IMR-90 (cell line): ENCODE data around the gene VDR. TPM values are rescaled to one million over a fixed set of nuclear protein-coding genes. Genes with fewer than 3 reads are reported as not detected.

Experiments used
- ATAC-seq: fragments of 200-7000 bp; cut with Tn5 transposase; 2 replicates; pipeline ENCODE4 v1.9.1; 2020; ENCODE audit warnings: low read depth, mild to moderate bottlenecking, moderate library complexity
- BruUV-seq: library from RNA; stranded (reverse); fragments of 400-500 nt; replicated peaks from 2 replicates; lab custom pipeline; 2021; lab: Mats Ljungman, UMichigan
- CTCF ChIA-PET: fragments of 300-600 bp; formaldehyde crosslinking; extraction: SDS; loops from one replicate; lab custom pipeline; 2021; ENCODE audit warnings: antibody characterized with exemption; lab: Yijun Ruan, JAX
- POLR2A ChIA-PET: fragments of 300-600 bp; sonication (Branson Sonifier 250); formaldehyde crosslinking; loops from one replicate; lab custom pipeline; 2022; ENCODE audit warnings: antibody characterized with exemption; ENCODE audit not compliant: unreplicated experiment; lab: Charles Lee
- DNase-seq: peaks from one replicate; pipeline ENCODE4 v3.0.0; 2013
- H2AFZ ChIP-seq: replicated peaks from 2 replicates; pipeline ENCODE3; 2013; ENCODE audit warnings: low read length, mild to moderate bottlenecking; ENCODE audit not compliant: poor library complexity
- H2AK5ac ChIP-seq: 2 replicates; pipeline ENCODE4 v1.6.1; 2013; ENCODE audit warnings: low read depth, low read length, inconsistent platforms
- H2AK9ac ChIP-seq: replicated peaks from 2 replicates; pipeline ENCODE3; 2013; ENCODE audit warnings: mild to moderate bottlenecking, low read depth, low read length, moderate library complexity; ENCODE audit not compliant: poor library complexity
- H2BK120ac ChIP-seq: 2 replicates; pipeline ENCODE4 v1.6.1; 2013; ENCODE audit warnings: low read depth, low read length, inconsistent platforms
- H2BK15ac ChIP-seq: 3 replicates; pipeline ENCODE4 v1.6.1; 2013; ENCODE audit warnings: low read depth, low read length, inconsistent platforms
- H2BK20ac ChIP-seq: 2 replicates; pipeline ENCODE4 v1.6.1; 2013; ENCODE audit warnings: low read depth, mild to moderate bottlenecking, inconsistent platforms, low read length, moderate library complexity
- H2BK5ac ChIP-seq: 2 replicates; pipeline ENCODE4 v1.6.1; 2013; ENCODE audit warnings: mild to moderate bottlenecking, low read depth, low read length, inconsistent platforms; ENCODE audit not compliant: poor library complexity, severe bottlenecking
- H3K14ac ChIP-seq: replicated peaks from 2 replicates; pipeline ENCODE4 v1.6.1; 2013; ENCODE audit warnings: low read depth, low read length, inconsistent platforms
- H3K18ac ChIP-seq: 2 replicates; pipeline ENCODE4 v1.6.1; 2013; ENCODE audit warnings: low read depth, low read length, control low read depth
- H3K23ac ChIP-seq: 2 replicates; pipeline ENCODE4 v1.6.1; 2013; ENCODE audit warnings: low read depth, low read length, inconsistent platforms
- H3K27ac ChIP-seq: 2 replicates; pipeline ENCODE4 v1.5.1; 2013; ENCODE audit warnings: mild to moderate bottlenecking, control low read depth, low read length; ENCODE audit not compliant: insufficient read depth
- H3K27me3 ChIP-seq: 2 replicates; pipeline ENCODE4 v1.6.1; 2013; ENCODE audit warnings: low read length; ENCODE audit not compliant: control insufficient read depth, insufficient read depth
- H3K36me3 ChIP-seq: 2 replicates; pipeline ENCODE4 v1.6.1; 2013; ENCODE audit warnings: low read length, mixed read lengths; ENCODE audit not compliant: control insufficient read depth, insufficient read depth
- H3K4ac ChIP-seq: 2 replicates; pipeline ENCODE4 v1.6.1; 2013; ENCODE audit warnings: low read depth, low read length, inconsistent platforms
- H3K4me1 ChIP-seq: 2 replicates; pipeline ENCODE4 v1.6.1; 2013; ENCODE audit warnings: low read length, mixed read lengths; ENCODE audit not compliant: control insufficient read depth, insufficient read depth
- H3K4me2 ChIP-seq: 2 replicates; pipeline ENCODE4 v1.6.1; 2013; ENCODE audit warnings: low read depth, mild to moderate bottlenecking, control low read depth, low read length, moderate library complexity
- H3K4me3 ChIP-seq: 2 replicates; pipeline ENCODE4 v1.5.1; 2013; ENCODE audit warnings: low read depth, mild to moderate bottlenecking, control low read depth, low read length, moderate library complexity; ENCODE audit not compliant: insufficient read depth
- H3K56ac ChIP-seq: 2 replicates; pipeline ENCODE4 v1.6.1; 2013; ENCODE audit warnings: low read length, inconsistent platforms; ENCODE audit not compliant: insufficient read depth; ENCODE audit errors: extremely low read depth
- H3K79me1 ChIP-seq, 2 experiments: 2 replicates each; pipeline ENCODE4 v1.6.1; 2013; ENCODE audit warnings: low read length in 2 of 2, inconsistent platforms in 1 of 2, low read depth in 1 of 2
- H3K9ac ChIP-seq: 2 replicates; pipeline ENCODE4 v1.6.1; 2013; ENCODE audit warnings: low read depth, low read length, control low read depth
- H3K9me1 ChIP-seq: 2 replicates; pipeline ENCODE4 v1.6.1; 2013; ENCODE audit warnings: low read length, inconsistent platforms; ENCODE audit not compliant: insufficient read depth
- H3K9me3 ChIP-seq: 2 replicates; pipeline ENCODE4 v1.6.1; 2013; ENCODE audit warnings: low read length; ENCODE audit not compliant: control insufficient read depth, insufficient read depth
- H4K20me1 ChIP-seq: 2 replicates; pipeline ENCODE4 v1.6.1; 2013; ENCODE audit warnings: low read length, inconsistent platforms; ENCODE audit not compliant: insufficient read depth
- H4K5ac ChIP-seq: 2 replicates; pipeline ENCODE4 v1.6.1; 2013; ENCODE audit warnings: mild to moderate bottlenecking, low read depth, low read length, control low read depth
- H4K8ac ChIP-seq, 2 experiments: 2 replicates each; pipeline ENCODE4 v1.6.1; 2013; ENCODE audit warnings: low read depth in 2 of 2, low read length in 2 of 2, control low read depth in 1 of 2, inconsistent platforms in 1 of 2
- H4K91ac ChIP-seq: 2 replicates; pipeline ENCODE4 v1.6.1; 2013; ENCODE audit warnings: low read depth, low read length, inconsistent platforms; ENCODE audit not compliant: insufficient read depth
- BHLHE40 ChIP-seq: fragments of 150-350 bp; IDR thresholded peaks from 2 replicates; pipeline ENCODE4 v1.6.1; 2016; ENCODE audit warnings: mild to moderate bottlenecking, low read depth, low read length
- CEBPB ChIP-seq: IDR thresholded peaks from 2 replicates; pipeline ENCODE4 v1.6.1; 2012; ENCODE audit warnings: low read depth, low read length, improper control_type of control experiment
- CHD1 ChIP-seq: IDR thresholded peaks from 2 replicates; pipeline ENCODE4 v1.6.1; 2012; ENCODE audit warnings: low read depth, low read length, improper control_type of control experiment
- CTCF ChIP-seq: conservative IDR thresholded peaks from 2 replicates; pipeline ENCODE4 v1.5.1; 2012; ENCODE audit warnings: mild to moderate bottlenecking, low read depth, low read length, improper control_type of control experiment
- ELK1 ChIP-seq: fragments of 150-350 bp; IDR thresholded peaks from 2 replicates; pipeline ENCODE4 v1.6.1; 2016; ENCODE audit warnings: low read depth, mild to moderate bottlenecking, low read length, moderate library complexity, borderline replicate concordance
- FOS ChIP-seq: fragments of 150-350 bp; IDR thresholded peaks from 2 replicates; pipeline ENCODE4 v1.6.1; 2016; ENCODE audit warnings: low read depth, low read length
- MAFK ChIP-seq: IDR thresholded peaks from 2 replicates; pipeline ENCODE4 v1.6.1; 2012; ENCODE audit warnings: low read depth, low read length, improper control_type of control experiment
- MAZ ChIP-seq: IDR thresholded peaks from 2 replicates; pipeline ENCODE4 v1.6.1; 2012; ENCODE audit warnings: low read depth, mild to moderate bottlenecking, low read length, improper control_type of control experiment, moderate library complexity, borderline replicate concordance
- MXI1 ChIP-seq: IDR thresholded peaks from 2 replicates; pipeline ENCODE4 v1.6.1; 2012; ENCODE audit warnings: low read depth, mild to moderate bottlenecking, low read length, moderate library complexity, borderline replicate concordance
- NFE2L2 ChIP-seq: fragments of 150-350 bp; IDR thresholded peaks from 2 replicates; pipeline ENCODE4 v1.6.1; 2016; ENCODE audit warnings: low read depth, mild to moderate bottlenecking, low read length
- POLR2A ChIP-seq: IDR thresholded peaks from 2 replicates; pipeline ENCODE4 v1.6.1; 2012; ENCODE audit warnings: mild to moderate bottlenecking, low read depth, low read length
- RAD21 ChIP-seq: IDR thresholded peaks from 2 replicates; pipeline ENCODE4 v1.6.1; 2012; ENCODE audit warnings: low read length, improper control_type of control experiment
- RCOR1 ChIP-seq: IDR thresholded peaks from 2 replicates; pipeline ENCODE4 v1.6.1; 2012; ENCODE audit warnings: mild to moderate bottlenecking, low read length, improper control_type of control experiment; ENCODE audit not compliant: insufficient replicate concordance
- RFX5 ChIP-seq: IDR thresholded peaks from 2 replicates; pipeline ENCODE4 v1.8.0; 2012; ENCODE audit warnings: low read depth, mild to moderate bottlenecking, low read length, moderate library complexity
- SMC3 ChIP-seq: fragments of 150-350 bp; IDR thresholded peaks from 2 replicates; pipeline ENCODE4 v1.6.1; 2016; ENCODE audit warnings: low read depth, mild to moderate bottlenecking, antibody characterized with exemption, low read length, moderate library complexity
- USF2 ChIP-seq: fragments of 150-350 bp; IDR thresholded peaks from 2 replicates; pipeline ENCODE4 v1.6.1; 2017; ENCODE audit warnings: mild to moderate bottlenecking, antibody characterized with exemption, low read length, low read depth
- WGBS, 2 experiments: methylation state at CpG; one replicate each; pipeline versions ENCODE4 v1.1.5 to v1.1.7; 2013; ENCODE audit warnings: missing lambda C conversion rate in 2 of 2; ENCODE audit not compliant: insufficient read length in 1 of 2; ENCODE audit errors: extremely low coverage in 2 of 2; 5-methylcytosine and 5-hydroxymethylcytosine counted together
- dilution Hi-C: fragments of 300-500 bp; cut with HindIII; formaldehyde crosslinking; loops from one replicate; pipeline ENCODE4 v1.14.3; 2018; ENCODE audit warnings: low sequenced_read_pairs; ENCODE audit not compliant: unreplicated experiment
- in situ Hi-C: fragments of 300-500 bp; cut with MboI; formaldehyde crosslinking; loops from 3 replicates; pipeline ENCODE4 v1.14.3; 2019; ENCODE audit warnings: low sequenced_read_pairs, inconsistent platforms, mixed read lengths
- intact Hi-C: fragments of 100-400 bp; cut with micrococcal nuclease; formaldehyde crosslinking; loops from 2 replicates; pipeline ENCODE4 v1.10.0; 2022
- polyA plus RNA-seq, 3 experiments: library from polyadenylated mRNA; depleted of rRNA; stranded (reverse); fragments of >200 nt; gene quantifications; 2 replicates each; pipeline ENCODE4 v1.2.3, GENCODE V29; 2012; ENCODE audit warnings: low replicate concordance in 1 of 3
- total RNA-seq: library from RNA; depleted of rRNA; stranded (reverse); fragments of >200 nt; gene quantifications from 2 replicates; pipeline ENCODE4 v1.2.3, GENCODE V29; 2012

Gene VDR
- total and polyA plus RNA-seq, 2 of the 4 experiments (the other 2 are of a cell fraction) = 5.4 to 8.5 TPM

- Histone ChIP-seq H3K18ac (no peak overlapping the region), H3K27ac (no peak overlapping the region), H3K4me3 (no peak overlapping the region), H3K9me1 (peaks cover 8% of the 10 kb centered on the region; the same call in 1 of the 2 replicates), H2AFZ (no peak overlapping the region), H4K8ac (no peak overlapping the region), H3K56ac (no peak overlapping the region), H4K5ac (no peak overlapping the region), H3K79me1 (peaks cover 2 to 19% of the 10 kb centered on the region in 2 experiments; a peak in 1 of 4 replicates), H3K23ac (no peak overlapping the region), H3K4me2 (no peak overlapping the region), H2BK120ac (no peak overlapping the region), H4K20me1 (0 out of 2 replicates have a peak, but pooled peaks cover 2% of the 10 kb centered on the region), H3K14ac (no peak overlapping the region), H3K27me3 (no peaks in the 10 kb centered on the region), H2AK9ac (no peak overlapping the region), H2BK20ac (no peak overlapping the region), H3K4me1 (peaks cover 4% of the 10 kb centered on the region), H2BK15ac (no peak overlapping the region), H3K9me3 (no peaks in the 10 kb centered on the region), H4K91ac (no peak overlapping the region), H2AK5ac (no peak overlapping the region), H3K4ac (no peak overlapping the region), H3K9ac (no peak overlapping the region), H3K36me3 (no peaks in the 10 kb centered on the region; the same call in 1 of the 2 replicates), H2BK5ac (no peak overlapping the region)
- dilution Hi-C loops (no loop called here), intact Hi-C loops (no loop called here), in situ Hi-C loops (no loop called here)
- TF ChIP-seq CHD1 (no peak), POLR2A (no peak), USF2 (no peak), RAD21 (no peak), MXI1 (no peak), SMC3 (no peak), NFE2L2 (no peak), RFX5 (no peak), CTCF (no peak), MAFK (no peak), FOS (no peak), BHLHE40 (no peak), ELK1 (no peak), MAZ (no peak), CEBPB (no peak), RCOR1 (no peak)
- DNase-seq (no peak), ATAC-seq (no peak)
- ChIA-PET CTCF (no interaction called here), POLR2A (no interaction called here)
- WGBS, 2 experiments = 61% methylated on average over 3 of the region's 9 CpGs; no CpG with 5 or more reads in 1 of the 2 experiments
- BruUV-seq = no TSS peak
Measured at GRCh38 chr12:47888153-47888819, 16.5 kb downstream of the VDR start.
